ENCODE data around the gene ATP5F1B. TPM values are rescaled to one million over a fixed set of nuclear protein-coding genes. Genes with fewer than 3 reads are reported as not detected.

ATP5F1B gene
- total and polyA plus RNA-seq, 3 experiments from 2014 or later, result 828 to 960 (median 925) TPM

GRCh38 chr12:56591961-56592360 lies 53.8 kb downstream of the ATP5F1B start:
- ChIA-PET CTCF (interaction anchor here (0.7 to 2.7 kb wide), 5 partner anchors 11 to 45 kb away, joined by 3 to 7 read pairs (median 4); no protein-coding TSS in a partner anchor), POLR2A (no interaction called here)
- no peaks in the 10 kb centered on the region for H3K27me3 Mint-ChIP-seq
- H3K4me1 Mint-ChIP-seq, result peaks cover 0 to 3% (median 2%) of the 10 kb centered on the region in 3 donors
- Histone ChIP-seq H3K27me3 (ENCODE audit: insufficient read depth, low read length, poor library complexity, severe bottlenecking) (no peaks in the 10 kb centered on the region), H3K4me3 (ENCODE audit: low read length) (no peak overlapping the region), H3K36me3 (ENCODE audit: insufficient read depth, low read length) (peaks cover 2% of the 10 kb centered on the region), H3K4me1 (ENCODE audit: insufficient read depth, low read length) (no peaks in the 10 kb centered on the region), H3K9me3 (ENCODE audit: low read length) (no peaks in the 10 kb centered on the region), H3K27ac (ENCODE audit: low read depth, low read length) (no peak overlapping the region)
- no peak overlapping the region for H3K4me3 Mint-ChIP-seq
- peak overlapping the region in 2 of 8 donors; percentile 3 to 81 for H3K27ac Mint-ChIP-seq
- H3K9me3 Mint-ChIP-seq, result no peaks in the 10 kb centered on the region
- DNase-seq, result no peak
- peaks cover 0 to 31% (median 1%) of the 10 kb centered on the region in 3 donors for H3K36me3 Mint-ChIP-seq

GRCh38 chr12:56591126-56591525 lies 54.7 kb downstream of the ATP5F1B start:
- H3K4me1 Mint-ChIP-seq, result peaks cover 0 to 3% (median 2%) of the 10 kb centered on the region in 3 donors
- H3K27me3 Mint-ChIP-seq, result no peaks in the 10 kb centered on the region
- Histone ChIP-seq H3K27me3 (ENCODE audit: insufficient read depth, low read length, poor library complexity, severe bottlenecking) (no peaks in the 10 kb centered on the region), H3K4me3 (ENCODE audit: low read length) (no peak overlapping the region), H3K4me1 (ENCODE audit: insufficient read depth, low read length) (no peaks in the 10 kb centered on the region), H3K36me3 (ENCODE audit: insufficient read depth, low read length) (no peaks in the 10 kb centered on the region), H3K9me3 (ENCODE audit: low read length) (no peaks in the 10 kb centered on the region), H3K27ac (ENCODE audit: low read depth, low read length) (no peak overlapping the region)
- H3K9me3 Mint-ChIP-seq, result no peaks in the 10 kb centered on the region
- H3K4me3 Mint-ChIP-seq, result no peak overlapping the region
- POLR2A ChIA-PET, result no interaction called here
- CTCF ChIA-PET, result interaction anchor here (0.6 to 2.7 kb wide), 8 partner anchors 10 to 89 kb away, joined by 3 to 13 read pairs (median 4); no protein-coding TSS in a partner anchor
- H3K27ac Mint-ChIP-seq, result peak overlapping the region in 1 of 8 donors; percentile 28
- peaks cover 0 to 24% (median 1%) of the 10 kb centered on the region in 3 donors for H3K36me3 Mint-ChIP-seq
- no peak for DNase-seq

GRCh38 chr12:56590237-56590830 lies 55.5 kb downstream of the ATP5F1B start:
- Histone ChIP-seq H3K4me1 (ENCODE audit: insufficient read depth, low read length) (no peaks in the 10 kb centered on the region), H3K4me3 (ENCODE audit: low read length) (no peak overlapping the region), H3K9me3 (ENCODE audit: low read length) (no peaks in the 10 kb centered on the region), H3K27me3 (ENCODE audit: insufficient read depth, low read length, poor library complexity, severe bottlenecking) (no peaks in the 10 kb centered on the region), H3K27ac (ENCODE audit: low read depth, low read length) (no peak overlapping the region), H3K36me3 (ENCODE audit: insufficient read depth, low read length) (no peaks in the 10 kb centered on the region)
- POLR2A ChIA-PET, result no interaction called here
- peaks cover 0 to 18% (median 1%) of the 10 kb centered on the region in 3 donors for H3K36me3 Mint-ChIP-seq
- H3K4me1 Mint-ChIP-seq, result peaks cover 0 to 3% (median 2%) of the 10 kb centered on the region in 3 donors
- no peak for DNase-seq
- H3K9me3 Mint-ChIP-seq, result no peaks in the 10 kb centered on the region
- no peak overlapping the region for H3K4me3 Mint-ChIP-seq
- no peaks in the 10 kb centered on the region for H3K27me3 Mint-ChIP-seq
- H3K27ac Mint-ChIP-seq, result peak overlapping the region in 2 of 8 donors; percentile 12 to 36
- CTCF ChIA-PET, result interaction anchor here (0.6 to 2.7 kb wide), 9 partner anchors 10 to 88 kb away, joined by 3 to 13 read pairs (median 4); no protein-coding TSS in a partner anchor

GRCh38 chr12:56589783-56590182 lies 56.0 kb downstream of the ATP5F1B start:
- Histone ChIP-seq H3K4me3 (ENCODE audit: low read length) (no peak overlapping the region), H3K36me3 (ENCODE audit: insufficient read depth, low read length) (no peaks in the 10 kb centered on the region), H3K27me3 (ENCODE audit: insufficient read depth, low read length, poor library complexity, severe bottlenecking) (no peaks in the 10 kb centered on the region), H3K4me1 (ENCODE audit: insufficient read depth, low read length) (no peaks in the 10 kb centered on the region), H3K9me3 (ENCODE audit: low read length) (no peaks in the 10 kb centered on the region), H3K27ac (ENCODE audit: low read depth, low read length) (no peak overlapping the region)
- no peaks in the 10 kb centered on the region for H3K27me3 Mint-ChIP-seq
- H3K27ac Mint-ChIP-seq, result peak overlapping the region in 1 of 8 donors; percentile 60
- H3K4me1 Mint-ChIP-seq, result peaks cover 0 to 3% (median 2%) of the 10 kb centered on the region in 3 donors
- POLR2A ChIA-PET, result no interaction called here
- CTCF ChIA-PET, result interaction anchor here (0.6 to 2.4 kb wide), 4 partner anchors 12 to 80 kb away, joined by 4 to 13 read pairs (median 6); no protein-coding TSS in a partner anchor
- no peaks in the 10 kb centered on the region for H3K9me3 Mint-ChIP-seq
- peaks cover 0 to 16% (median 1%) of the 10 kb centered on the region in 3 donors for H3K36me3 Mint-ChIP-seq
- H3K4me3 Mint-ChIP-seq, result no peak overlapping the region
- DNase-seq, result no peak

Other genes with a start within 250 kb of the ATP5F1B start
- 10 to 100 TPM; 61.9 to 64.1 TPM for gene TIMELESS, start 196.6 kb downstream of the ATP5F1B start, total RNA-seq
- 3.9 TPM for gene TIMELESS, start 196.6 kb downstream of the ATP5F1B start, polyA plus RNA-seq
- not detected for gene MIP, start 191.3 kb downstream of the ATP5F1B start, total RNA-seq
- gene MIP, start 191.3 kb downstream of the ATP5F1B start, polyA plus RNA-seq, result 0.07 TPM
- 1 to 10 TPM; 3.7 to 3.9 TPM for gene SPRYD4, start 177.4 kb downstream of the ATP5F1B start, total RNA-seq
- 1.1 TPM for gene SPRYD4, start 177.4 kb downstream of the ATP5F1B start, polyA plus RNA-seq
- 1 to 10 TPM; 2.3 to 2.5 TPM for gene GLS2, start 157.8 kb downstream of the ATP5F1B start, total RNA-seq
- gene GLS2, start 157.8 kb downstream of the ATP5F1B start, polyA plus RNA-seq, result 3.2 TPM
- gene RBMS2, start 124.2 kb downstream of the ATP5F1B start, total RNA-seq, result 1 to 10 TPM; 3.5 to 4.7 TPM
- 1.4 TPM for gene RBMS2, start 124.2 kb downstream of the ATP5F1B start, polyA plus RNA-seq
- gene BAZ2A, start 15.7 kb downstream of the ATP5F1B start, total RNA-seq, result 10 to 100 TPM; 87.3 to 89.1 TPM
- gene BAZ2A, start 15.7 kb downstream of the ATP5F1B start, polyA plus RNA-seq, result 36.4 TPM
- 100 to 1,000 TPM; 431 to 437 TPM for gene PTGES3, start 42.3 kb upstream of the ATP5F1B start, total RNA-seq
- 242 TPM for gene PTGES3, start 42.3 kb upstream of the ATP5F1B start, polyA plus RNA-seq
- 1,000 to 10,000 TPM in 1 of 2 experiments, 100 to 1,000 TPM in 1; 957 to 1,017 TPM for gene NACA, start 79.3 kb upstream of the ATP5F1B start, total RNA-seq
- gene NACA, start 79.3 kb upstream of the ATP5F1B start, polyA plus RNA-seq, result 1,079 TPM
- gene PRIM1, start 106.3 kb upstream of the ATP5F1B start, total RNA-seq, result 10 to 100 TPM; 79.1 to 80.5 TPM
- gene PRIM1, start 106.3 kb upstream of the ATP5F1B start, polyA plus RNA-seq, result 39.6 TPM
- gene HSD17B6, start 117.3 kb upstream of the ATP5F1B start, total RNA-seq, result 1 to 10 TPM; 1.5 to 1.9 TPM
- gene HSD17B6, start 117.3 kb upstream of the ATP5F1B start, polyA plus RNA-seq, result 0.56 TPM

Data from CD8-positive, alpha-beta memory T cell (primary cell).